ENCODE data around the gene CDC123.
"Not testable (repeated sequence)": the region's sequence is repeated elsewhere in the genome, so short reads cannot be mapped to it uniquely, and the experiment has no call there.

The CDC123 gene

DNA sequence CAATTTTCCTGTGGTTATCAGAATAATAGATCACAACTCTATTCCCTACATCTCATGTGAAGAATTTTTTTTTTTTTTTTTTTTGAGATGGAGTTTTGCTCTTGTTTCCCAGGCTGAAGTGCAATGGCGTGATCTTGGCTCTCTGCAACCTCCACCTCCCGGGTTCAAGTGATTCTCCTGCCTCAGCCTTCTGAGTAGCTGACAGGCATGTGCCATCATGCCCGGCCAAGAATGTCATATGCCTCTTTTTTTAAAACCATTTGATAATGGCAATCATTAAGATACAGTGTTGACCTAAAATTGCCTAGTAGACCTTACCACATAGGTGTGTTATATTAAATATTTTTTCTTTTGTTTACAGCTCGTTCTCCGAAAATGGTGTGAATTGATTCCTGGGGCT is 38.7 kb downstream of the CDC123 start:
- H3K4me3 ChIP-seq (ENCODE audit: low read depth, low read length) = not testable (repeated sequence)

DNA sequence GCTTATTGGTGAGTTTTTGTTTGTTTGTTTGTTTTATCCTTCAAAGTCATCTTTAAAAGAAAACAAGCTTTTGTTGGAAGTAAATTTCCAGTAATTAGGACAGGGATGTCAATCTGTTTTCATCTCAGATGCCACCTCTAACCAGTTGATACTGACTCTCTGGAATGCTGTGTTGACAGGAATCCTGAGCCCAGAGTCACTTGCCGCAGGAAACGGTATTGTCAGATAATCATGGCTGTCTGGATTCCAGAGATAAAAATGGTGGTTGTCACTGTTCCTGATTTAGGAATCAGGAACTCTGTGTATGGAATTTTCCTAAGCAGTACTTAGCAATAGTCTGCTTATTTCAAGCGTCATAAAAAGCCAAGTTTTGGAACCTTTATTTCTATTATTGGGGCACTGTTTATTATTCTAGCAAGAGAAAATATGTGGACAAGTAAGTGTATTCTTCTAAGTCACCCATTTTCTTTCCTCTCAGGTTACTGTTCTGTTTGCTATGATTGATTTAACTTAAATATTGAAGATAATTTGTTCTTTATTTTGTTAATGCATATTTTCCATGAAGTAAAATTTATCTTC is 39.2 kb downstream of the CDC123 start:
- H3K4me3 ChIP-seq (ENCODE audit: low read depth, low read length) = no peak overlapping the region

DNA sequence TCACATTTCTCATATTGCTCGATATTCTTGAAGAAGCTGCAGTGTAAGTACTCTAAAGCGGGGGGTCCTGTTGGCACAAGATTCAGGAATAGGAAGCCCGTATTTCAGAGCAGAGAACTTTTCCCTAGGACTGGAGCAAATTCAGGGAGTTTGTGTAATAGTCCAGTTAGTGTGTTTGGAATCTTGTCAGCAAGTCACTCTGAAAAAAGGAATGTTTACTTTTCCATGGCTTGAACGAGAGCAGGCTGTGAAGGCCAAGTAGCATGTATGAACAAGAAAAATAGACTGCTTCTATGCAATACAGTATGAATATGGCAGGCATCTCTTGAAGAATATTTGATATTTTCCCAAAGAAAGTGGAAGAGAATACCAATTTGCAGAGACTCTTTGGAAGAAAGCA is 39.8 kb downstream of the CDC123 start:
- H3K4me3 ChIP-seq (ENCODE audit: low read depth, low read length) = no peak overlapping the region

DNA sequence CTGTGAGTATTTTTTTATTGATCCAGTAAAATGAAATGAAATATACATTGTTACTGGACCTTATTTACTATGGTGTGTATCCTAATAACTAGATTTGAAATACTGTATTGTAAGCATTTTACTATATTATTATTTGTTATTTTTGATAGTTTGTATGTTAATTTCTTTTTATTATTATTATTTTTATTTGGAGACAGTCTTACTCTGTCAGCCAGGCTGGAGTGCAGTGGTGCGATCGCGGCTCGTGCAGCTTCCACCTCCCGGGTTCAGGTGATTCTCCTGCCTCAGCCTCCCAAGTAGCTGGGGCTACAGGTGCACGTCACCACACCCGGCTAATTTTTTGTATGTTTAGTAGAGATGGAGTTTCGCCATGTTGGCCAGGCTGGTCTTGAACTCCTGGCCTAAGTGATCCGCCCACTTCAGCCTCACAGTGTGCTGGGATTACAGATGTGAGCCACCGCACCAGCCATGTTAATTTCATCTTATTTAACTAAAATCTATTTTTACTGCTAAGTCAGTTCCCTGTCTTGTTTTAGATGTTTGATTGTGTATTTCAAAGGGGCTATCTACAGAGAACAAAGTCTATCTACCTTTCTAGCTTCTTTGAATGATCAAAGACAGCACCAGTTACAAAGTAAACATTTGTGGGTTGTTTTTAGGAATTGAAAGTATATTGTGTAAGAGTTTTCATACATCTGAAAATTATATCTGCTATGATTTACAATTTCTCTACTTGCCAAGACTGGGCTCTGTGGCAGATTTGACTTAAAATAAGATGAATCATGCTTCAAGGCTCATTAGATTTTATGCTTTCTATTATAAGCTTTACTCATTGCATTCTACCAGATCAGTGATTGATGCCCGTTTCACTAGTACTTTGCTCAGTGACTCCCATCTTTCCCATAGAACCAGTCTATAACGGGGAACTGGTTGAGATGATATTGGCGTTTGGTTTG is 41.6 kb downstream of the CDC123 start:
- no peak overlapping the region for H3K4me3 ChIP-seq (ENCODE audit: low read depth, low read length)

DNA sequence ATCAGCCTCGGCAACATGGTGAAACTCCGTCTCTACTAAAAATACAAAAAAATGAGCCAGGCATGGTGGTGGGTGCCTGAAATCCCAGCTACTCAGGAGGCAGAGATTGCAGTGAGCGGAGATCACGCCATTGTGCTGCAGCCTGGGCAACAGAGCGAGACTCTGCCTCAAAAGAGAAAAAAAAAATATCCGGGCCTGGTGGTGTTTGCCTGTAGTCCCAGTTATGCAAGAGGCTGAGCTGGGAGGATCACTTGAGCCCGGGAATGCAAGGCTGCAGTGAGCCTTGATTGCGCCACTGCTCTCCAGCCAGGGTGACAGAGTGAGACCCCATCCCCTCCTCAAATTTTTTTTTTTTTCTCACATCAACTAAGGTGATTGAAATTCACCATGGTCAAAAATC is 42.8 kb downstream of the CDC123 start:
- no peak overlapping the region for H3K4me3 ChIP-seq (ENCODE audit: low read depth, low read length)

DNA sequence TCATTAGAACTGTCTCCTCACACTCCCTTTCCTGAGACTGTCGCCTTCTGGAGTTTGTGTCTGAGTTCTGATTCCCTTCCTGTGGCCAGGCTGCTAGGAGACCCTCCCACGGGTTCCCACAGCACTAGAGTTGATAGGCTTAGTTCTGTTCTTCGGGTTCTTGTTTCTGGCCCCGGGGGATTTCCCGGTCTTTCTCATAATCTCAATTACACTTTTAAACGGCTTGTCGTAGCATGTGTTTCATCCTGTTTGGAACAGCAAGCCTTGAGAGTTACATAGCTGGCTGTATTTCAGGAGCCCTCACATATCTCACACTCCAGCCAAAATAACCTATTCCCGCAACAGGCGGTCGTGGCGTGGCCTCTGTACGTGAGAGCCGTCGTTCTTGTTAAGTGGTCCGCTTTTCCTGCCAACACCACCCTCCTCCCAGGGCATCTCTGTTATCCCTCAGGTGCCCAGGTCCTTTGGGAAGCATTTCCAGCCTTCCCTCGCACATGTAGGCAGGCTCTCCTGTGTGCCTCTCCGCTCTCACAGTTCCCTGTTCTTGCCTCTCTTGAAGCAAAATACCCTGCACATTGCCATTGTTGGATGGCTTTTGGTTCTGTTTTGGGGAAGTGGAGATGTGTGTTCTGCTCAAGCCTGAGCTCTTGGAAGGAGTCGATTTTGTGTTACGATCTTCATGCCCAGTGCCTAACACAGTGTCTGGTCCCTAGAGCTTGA is 46.0 kb downstream of the CDC123 start:
- no peak overlapping the region for H3K4me3 ChIP-seq (ENCODE audit: low read depth, low read length)

DNA sequence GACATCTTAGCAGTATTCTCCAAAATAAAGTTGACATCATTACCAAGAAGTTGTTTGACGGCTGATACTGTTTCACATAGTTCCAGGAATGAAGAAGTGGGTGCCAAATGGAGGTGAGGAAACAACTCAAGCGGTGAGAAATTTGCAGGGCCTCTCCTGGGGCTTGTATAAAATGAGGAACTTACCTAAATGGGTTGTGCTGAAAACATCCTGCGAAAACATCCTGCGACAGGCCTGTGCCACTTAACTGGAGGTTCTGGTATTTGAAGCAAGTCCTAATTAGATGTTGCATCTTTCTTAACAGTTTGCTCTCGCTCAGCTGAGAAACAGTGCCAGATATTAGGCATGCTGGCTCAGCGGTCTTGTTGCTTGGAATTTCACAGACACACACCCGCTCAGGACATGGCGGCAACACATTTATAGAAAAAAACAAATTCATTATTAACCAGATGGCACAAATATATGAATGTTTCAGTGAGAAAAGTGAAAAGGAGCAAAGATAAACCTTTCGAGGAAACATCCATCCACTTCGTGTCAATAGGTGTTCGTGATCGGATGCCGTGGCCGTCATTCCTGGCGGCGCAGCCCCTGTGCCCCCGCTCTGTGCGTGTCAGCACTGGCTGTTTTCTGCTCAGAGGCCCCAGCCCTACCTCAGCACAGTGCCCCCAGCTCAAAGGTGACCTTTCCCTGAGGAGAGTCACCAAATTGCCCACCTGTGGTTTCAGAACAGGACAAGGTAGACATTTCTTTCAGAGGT is 48.1 kb downstream of the CDC123 start:
- no peak overlapping the region for H3K4me3 ChIP-seq (ENCODE audit: low read depth, low read length)

DNA sequence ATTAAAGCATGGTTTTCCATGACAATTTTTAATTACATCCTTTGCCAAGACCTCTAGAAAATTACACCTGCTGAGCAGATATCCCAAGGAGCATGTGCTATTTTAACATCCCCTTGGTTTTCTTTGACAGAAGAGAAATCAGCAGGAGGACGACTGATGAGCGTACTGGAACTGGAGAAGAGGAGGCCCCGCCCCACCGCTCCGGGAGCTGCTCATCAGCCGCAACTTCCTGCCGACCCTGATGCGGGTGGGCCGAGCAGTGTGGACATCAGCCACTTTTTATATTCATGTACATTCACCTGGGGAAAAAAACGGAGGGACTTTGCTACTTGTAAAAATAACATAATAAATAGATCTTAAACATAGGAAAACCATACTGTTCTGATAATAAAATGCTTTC is 54.2 kb downstream of the CDC123 start:
- H3K4me3 ChIP-seq (ENCODE audit: low read depth, low read length) = no peak overlapping the region

DNA sequence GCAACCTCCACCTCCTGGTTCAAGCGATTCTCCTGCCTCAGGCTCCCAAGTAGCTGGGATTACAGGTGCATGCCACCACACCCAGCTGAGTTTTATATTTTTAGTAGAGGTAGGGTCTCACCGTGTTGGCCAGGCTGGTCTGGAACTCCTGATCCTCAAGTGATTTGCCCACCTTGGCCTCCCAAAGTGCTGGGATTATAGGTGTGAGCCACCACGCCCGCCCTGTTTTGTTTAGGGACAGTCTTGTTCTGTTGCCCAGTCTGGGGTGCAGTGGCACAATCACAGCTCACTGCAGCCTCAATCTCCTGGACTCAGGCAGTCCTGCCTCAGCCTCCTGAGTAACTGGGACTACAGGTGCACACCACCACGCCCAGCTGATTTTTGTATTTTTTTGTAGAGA is 54.7 kb downstream of the CDC123 start:
- not testable (repeated sequence) for H3K4me3 ChIP-seq (ENCODE audit: low read depth, low read length)

DNA sequence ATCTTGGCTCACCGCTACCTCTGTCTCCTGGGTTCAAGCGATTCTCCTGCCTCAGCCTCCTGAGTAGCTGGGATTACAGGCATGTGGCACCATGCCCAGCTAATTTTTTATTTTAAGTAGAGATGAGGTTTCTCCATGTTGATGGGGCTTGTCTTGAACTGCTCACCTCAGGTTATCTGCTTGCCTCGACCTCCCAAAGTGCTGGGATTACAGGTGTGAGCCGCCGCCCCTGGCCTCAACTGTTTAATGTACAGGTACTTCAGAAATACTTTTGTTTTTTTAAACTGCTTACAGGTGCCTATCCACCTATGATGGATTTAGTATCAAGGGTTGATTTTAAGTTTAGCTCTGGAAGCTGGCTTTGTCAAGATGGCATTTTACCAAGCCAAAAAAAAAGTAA is 55.6 kb downstream of the CDC123 start:
- no peak overlapping the region for H3K4me3 ChIP-seq (ENCODE audit: low read depth, low read length)

DNA sequence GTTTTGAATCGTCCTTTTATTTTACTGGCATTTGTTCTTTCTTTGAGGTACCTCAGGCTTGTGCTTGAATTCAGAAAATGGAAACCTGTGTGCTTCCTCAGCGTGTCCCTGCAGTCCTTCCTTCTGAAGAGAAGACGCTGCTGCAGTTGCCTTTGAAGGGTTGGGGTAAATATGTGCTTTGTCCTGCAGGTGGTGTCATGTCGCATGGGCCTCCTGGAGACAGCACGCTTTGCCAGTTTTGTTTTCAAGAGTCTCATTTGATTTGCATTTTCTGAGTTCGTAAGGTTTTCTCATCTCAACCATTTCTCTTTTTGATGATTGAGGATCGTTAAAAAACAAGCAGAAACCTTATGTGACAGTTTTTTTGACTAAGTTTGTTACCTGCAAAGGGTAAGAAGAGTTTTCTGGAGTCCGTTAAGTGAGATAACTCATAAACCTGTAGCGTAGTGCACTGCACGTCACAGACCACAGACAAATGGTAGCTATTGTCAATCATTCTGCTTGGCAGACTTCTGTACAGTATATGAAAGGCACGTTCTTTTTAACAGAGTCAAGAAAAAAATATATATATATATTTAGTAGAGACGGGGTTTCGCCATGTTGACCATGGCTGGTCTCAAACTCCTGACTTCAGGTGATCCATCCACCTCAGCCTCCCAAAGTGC is 57.0 kb downstream of the CDC123 start:
- no peak overlapping the region for H3K4me3 ChIP-seq (ENCODE audit: low read depth, low read length)

DNA sequence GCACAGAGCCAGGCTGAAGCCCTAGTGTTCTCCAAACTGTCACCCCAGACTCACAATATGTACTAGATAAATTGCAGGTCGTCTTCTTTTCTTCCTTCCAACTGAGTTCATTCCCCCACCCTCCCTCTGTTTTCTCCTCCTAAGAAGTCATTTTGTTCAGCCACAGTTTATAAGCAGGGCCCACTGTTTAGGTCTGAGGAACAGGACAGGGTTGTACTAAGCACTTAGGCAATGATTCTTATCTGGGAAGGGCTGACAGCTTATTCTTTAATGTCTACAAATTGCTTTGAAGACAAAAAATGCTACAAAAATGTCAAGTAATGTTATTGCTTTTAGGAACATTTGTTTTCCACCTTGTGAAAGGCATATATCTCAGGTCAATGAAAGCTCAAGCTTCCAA is 59.1 kb downstream of the CDC123 start:
- no peak overlapping the region for H3K4me3 ChIP-seq (ENCODE audit: low read depth, low read length)

DNA sequence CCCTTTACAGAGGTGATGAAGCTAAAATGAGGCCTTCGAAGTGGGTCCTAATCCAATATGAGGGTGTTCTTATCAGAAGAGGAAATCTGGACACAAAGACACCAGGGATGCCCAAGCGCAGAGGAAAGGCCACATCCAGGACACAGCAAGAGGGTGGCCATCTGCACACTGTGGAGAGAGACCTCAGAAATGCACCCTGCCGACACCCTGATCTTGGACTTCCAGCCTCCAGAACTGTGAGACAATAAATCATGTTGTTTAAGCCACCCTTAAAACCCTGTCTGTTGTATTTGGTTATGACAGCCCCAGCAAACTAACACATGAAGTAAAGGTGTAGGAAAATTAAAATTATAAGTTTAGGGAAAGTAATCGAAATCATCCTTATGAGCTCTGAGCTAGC is 64.0 kb downstream of the CDC123 start:
- no peak overlapping the region for H3K4me3 ChIP-seq (ENCODE audit: low read depth, low read length)

DNA sequence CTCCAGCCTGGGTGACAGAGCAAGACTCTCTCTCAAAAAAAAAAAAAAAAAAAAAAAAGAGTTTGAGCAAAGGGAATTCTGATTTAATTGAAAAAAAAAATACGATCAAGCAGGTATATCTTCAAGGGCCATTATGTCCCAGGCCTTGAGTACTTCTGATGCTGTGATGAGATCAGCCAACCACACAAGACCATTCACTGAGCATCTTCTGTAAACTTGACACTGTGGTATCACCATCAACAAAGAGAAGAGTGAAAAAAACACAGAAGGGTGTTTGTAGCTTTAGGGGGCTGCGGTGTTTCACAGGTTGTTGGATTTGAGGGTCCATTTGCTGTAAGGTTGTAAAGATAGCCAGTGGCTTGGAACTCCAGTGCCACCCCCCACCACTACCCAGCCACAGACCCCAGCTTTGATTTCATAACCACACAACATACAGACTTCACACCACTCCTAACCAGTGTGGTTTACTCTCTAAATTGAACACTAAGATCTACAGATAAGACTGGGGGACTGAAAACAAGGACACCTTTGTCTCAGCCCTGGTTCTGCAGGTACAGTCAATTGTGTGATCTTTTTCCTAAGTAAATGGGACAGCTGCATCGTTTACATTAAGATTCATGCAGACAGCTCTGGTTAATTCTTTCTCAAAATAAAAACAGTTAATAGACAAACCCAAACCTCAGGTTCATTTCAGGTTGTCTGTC is 66.4 kb downstream of the CDC123 start:
- no peak overlapping the region for H3K4me3 ChIP-seq (ENCODE audit: low read depth, low read length)

DNA sequence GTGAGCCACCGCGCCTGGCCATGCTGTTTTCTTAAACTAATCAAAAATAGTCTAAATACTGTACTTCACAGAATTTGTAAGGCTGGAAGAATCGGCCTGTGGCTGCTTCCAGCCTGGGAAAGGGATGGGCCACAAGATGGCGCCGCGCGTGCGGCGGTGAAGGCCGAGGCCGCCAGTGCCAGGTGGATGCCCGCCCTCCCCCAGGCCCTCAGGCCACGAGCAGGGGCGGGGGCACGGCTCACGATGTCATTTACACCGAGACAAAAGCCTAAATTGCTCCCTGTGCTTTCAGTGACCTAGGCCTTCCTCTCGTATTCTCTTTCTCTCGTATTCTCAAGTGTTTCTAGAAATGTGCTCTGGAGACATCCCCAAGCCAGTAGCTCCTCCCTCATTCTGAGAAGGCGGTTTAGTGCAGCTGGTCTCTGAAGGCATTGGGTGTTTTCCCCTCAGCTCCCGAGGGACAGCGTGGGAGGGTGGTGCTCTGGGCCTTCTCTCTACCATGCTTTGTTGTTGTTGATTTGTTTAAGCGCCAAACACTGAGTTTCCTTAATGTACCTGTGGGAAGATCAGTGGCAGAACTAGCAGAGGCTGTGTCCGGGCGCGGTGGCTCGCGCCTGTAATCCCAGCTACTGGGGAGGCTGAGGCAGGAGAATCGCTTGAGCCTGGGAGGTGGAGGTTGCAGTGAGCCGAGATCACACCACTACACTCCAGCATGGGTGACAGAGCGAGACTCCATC is 68.4 kb downstream of the CDC123 start:
- H3K4me3 ChIP-seq (ENCODE audit: low read depth, low read length) = no peak overlapping the region

DNA sequence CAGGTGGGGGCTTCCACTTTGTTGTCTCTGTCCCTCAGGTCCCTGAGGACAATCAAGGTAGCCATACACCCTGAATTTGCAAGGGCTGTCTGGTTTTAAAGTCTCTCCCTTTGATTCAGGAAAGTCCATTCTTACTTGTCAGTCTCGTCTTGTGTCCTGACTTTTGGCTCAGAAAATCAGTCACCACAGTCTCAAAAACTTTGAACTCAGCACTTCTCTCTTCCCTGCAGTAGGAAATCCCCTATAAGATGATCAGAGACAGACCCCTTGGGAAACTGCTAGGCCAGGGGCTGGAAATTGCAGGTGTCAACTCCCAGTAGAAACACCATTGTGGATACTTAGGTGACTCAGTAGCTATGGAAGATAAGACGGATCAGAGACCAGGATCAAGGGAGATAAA is 73.1 kb downstream of the CDC123 start:
- H3K4me3 ChIP-seq (ENCODE audit: low read depth, low read length) = no peak overlapping the region

DNA sequence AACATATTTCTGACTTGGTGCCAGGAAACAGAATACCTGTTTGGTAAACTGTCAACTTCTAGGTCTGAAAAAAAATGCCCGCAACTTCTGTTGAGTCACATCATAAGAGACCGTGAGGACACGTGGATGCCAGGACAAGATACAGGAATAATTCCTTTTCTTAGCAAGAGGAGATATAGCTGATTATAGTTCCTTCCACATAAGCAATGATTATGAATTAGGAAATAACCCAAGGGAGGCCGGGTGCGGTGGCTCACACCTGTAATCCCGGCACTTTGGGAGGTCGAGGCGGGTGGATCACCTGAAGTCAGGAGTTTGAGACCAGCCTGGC is 75.2 kb downstream of the CDC123 start:
- H3K4me3 ChIP-seq (ENCODE audit: low read depth, low read length) = no peak overlapping the region

DNA sequence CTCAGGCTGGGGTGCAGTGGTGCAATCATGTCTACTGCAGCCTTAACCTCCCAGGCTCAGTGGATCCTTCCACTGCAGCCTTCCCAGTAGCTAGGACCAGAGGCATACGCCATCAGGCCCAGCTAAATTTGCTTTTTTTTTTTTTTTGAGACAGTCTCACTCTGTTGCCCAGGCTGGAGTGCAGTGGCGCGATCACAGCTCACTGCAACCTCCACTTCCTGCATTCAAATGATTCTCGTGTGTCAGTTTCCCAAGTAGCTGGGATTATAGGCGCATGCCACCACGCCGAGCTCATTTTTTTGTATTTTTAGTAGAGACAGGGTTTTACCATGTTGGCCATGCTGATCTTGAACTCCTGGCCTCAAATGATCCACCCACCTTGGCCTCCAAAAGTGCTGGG is 81.9 kb downstream of the CDC123 start:
- not testable (repeated sequence) for H3K4me3 ChIP-seq (ENCODE audit: low read depth, low read length)

DNA sequence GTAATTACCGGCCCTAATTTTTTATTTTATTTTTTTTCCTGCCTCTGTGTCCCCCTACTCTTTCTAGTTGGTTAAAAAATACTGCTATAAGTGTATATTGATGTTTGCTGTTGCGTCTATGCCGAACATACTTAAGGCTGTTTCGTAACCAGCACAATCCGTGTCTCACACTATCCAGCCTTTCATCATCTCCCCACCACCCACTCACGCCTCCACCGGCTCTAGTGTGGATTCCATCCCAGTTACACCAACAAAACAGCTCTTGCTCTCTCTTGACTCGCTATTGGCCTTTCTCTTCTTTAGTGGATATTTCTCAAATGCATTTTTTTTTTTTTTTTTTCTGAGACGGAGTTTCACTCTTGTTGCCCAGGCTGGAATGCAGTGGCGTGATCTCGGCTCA is 83.3 kb downstream of the CDC123 start:
- no peak overlapping the region for H3K4me3 ChIP-seq (ENCODE audit: low read depth, low read length)

DNA sequence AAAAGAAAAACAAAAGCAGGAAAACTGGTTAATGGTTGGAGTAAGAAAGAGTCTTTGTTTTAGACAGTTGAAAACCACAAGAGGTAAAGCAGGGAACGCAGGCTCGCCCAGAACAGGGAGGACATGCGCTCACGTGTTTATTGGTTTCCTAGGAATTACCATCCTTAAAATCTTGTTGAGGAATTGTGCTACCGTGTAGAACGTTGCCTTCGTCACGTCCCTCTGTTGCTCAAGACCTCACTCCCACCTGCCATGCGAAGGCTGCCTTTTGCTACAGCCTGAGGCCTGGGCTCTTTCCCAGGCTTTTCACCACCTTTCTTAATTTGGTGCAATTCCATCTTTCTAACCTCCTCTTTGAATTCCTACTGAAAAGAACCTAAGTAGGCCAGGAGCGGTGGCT is 91.8 kb downstream of the CDC123 start:
- no peak overlapping the region for H3K4me3 ChIP-seq (ENCODE audit: low read depth, low read length)

Measured in iPS-11a (cell line).